GM12864 (cell line): Measurements from ENCODE around the gene TH.

ENCODE experiments used
- DNase-seq: peaks from one replicate; pipeline ENCODE4 v3.0.0-alpha.2; 2011; ENCODE audit warnings: low read depth
- H3K4me3 ChIP-seq: 2 replicates; pipeline ENCODE4 v1.5.1; 2011; ENCODE audit warnings: mild to moderate bottlenecking, low read depth, low read length, control low read depth
- TF ChIP-seq, protein P1 (sequence below): IDR thresholded peaks from 2 replicates; pipeline ENCODE4 v1.5.1; 2011; ENCODE audit warnings: low read depth, mild to moderate bottlenecking, moderate library complexity, low read length, control low read depth, inconsistent platforms; ENCODE audit errors: missing control alignments

The TH gene

GRCh38 chr11:2149864-2150847 is 21.5 kb downstream of the TH start:
- TF ChIP-seq, protein P1, sequence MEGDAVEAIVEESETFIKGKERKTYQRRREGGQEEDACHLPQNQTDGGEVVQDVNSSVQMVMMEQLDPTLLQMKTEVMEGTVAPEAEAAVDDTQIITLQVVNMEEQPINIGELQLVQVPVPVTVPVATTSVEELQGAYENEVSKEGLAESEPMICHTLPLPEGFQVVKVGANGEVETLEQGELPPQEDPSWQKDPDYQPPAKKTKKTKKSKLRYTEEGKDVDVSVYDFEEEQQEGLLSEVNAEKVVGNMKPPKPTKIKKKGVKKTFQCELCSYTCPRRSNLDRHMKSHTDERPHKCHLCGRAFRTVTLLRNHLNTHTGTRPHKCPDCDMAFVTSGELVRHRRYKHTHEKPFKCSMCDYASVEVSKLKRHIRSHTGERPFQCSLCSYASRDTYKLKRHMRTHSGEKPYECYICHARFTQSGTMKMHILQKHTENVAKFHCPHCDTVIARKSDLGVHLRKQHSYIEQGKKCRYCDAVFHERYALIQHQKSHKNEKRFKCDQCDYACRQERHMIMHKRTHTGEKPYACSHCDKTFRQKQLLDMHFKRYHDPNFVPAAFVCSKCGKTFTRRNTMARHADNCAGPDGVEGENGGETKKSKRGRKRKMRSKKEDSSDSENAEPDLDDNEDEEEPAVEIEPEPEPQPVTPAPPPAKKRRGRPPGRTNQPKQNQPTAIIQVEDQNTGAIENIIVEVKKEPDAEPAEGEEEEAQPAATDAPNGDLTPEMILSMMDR, result peak; percentile 2
- no peak overlapping the region for H3K4me3 ChIP-seq
- DNase-seq, result no peak

DNA sequence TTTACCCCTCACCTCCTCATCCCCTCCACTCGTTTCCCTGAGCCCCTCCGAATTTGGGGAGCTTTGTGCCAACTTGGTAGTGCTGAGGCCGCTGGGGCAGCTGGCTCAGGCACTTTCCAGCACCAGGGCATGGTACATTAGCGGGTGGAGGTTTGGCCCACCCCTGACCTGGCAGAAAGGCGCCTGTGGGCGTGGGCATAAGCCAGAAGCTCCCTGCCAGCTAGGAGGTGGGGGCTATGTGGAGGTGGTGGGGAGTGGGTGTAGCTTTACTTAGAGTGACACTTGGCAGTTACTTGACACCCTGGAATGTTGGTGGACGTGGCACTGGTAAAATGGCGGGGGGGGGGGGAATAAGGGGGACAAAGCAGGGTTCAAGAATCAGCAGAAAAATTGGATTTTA is 22.2 kb downstream of the TH start:
- no peak overlapping the region for H3K4me3 ChIP-seq
- DNase-seq, result no peak
- TF ChIP-seq, protein P1, result no peak

DNA sequence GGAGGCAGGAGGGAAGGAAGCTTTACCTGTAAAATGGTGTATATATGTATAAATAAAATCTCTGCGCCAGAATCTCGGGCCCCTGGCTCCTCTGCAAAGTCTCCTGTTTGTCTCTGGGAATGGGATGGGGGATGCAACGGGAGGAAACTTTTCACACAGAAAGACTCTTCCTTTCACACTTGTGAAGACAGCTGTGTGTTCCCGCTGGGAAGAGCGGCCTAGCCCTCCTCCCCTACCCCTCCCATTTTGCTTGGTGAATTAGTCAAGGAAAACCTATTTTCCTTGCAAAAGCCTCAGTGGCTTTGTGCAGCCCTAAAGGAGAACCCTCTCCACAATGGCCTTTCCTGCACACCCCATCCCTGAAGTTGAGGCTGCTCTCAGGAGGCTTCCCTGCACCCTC is 23.0 kb downstream of the TH start:
- TF ChIP-seq, protein P1, result no peak
- no peak overlapping the region for H3K4me3 ChIP-seq
- no peak for DNase-seq

- DNase-seq, result no peak
- no peak overlapping the region for H3K4me3 ChIP-seq
- TF ChIP-seq, protein P1, result no peak
Observed at GRCh38 chr11:2147391-2147790, 24.2 kb downstream of the TH start.

- no peak for DNase-seq
- no peak overlapping the region for H3K4me3 ChIP-seq
- TF ChIP-seq, protein P1, result no peak
Observed at GRCh38 chr11:2146051-2146450, 25.6 kb downstream of the TH start.

- TF ChIP-seq, protein P1, result no peak
- DNase-seq, result no peak
- no peak overlapping the region for H3K4me3 ChIP-seq
Observed at GRCh38 chr11:2144544-2145248, 26.9 kb downstream of the TH start.
